ENCODE data around the gene HOXB5. TPM values are rescaled to one million over a fixed set of nuclear protein-coding genes. Genes with fewer than 3 reads are reported as not detected.

HOXB5 gene
- total RNA-seq, 1 experiment from 2014 or later, result not detected

DNA sequence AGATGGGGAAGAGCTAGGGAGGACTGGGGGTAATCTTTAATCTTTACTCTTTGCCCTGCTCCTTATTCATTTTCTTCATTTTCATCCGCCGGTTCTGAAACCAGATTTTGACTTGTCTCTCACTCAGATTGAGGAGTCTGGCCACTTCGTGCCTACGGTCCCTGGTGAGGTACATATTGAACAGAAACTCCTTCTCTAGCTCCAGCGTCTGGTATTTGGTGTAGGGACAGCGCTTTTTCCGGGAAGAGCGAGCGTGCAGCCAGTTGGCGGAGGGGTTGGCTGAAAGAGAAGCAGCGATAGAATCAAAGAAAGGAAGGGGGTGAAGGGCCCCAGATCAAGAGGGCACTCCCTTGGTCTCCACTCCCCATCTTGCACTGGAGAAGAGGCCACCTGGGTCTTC, 29.3 kb upstream of the HOXB5 start:
- no peaks in the 10 kb centered on the region for H3K9me3 ChIP-seq
- peaks cover 4% of the 10 kb centered on the region for H3K27me3 ChIP-seq
- no peak overlapping the region for H3K4me3 ChIP-seq
- DNase-seq, result no peak
- peaks cover 21% of the 10 kb centered on the region for H3K36me3 ChIP-seq

- Histone ChIP-seq H3K4me3 (no peak overlapping the region), H3K36me3 (peaks cover 21% of the 10 kb centered on the region), H3K27me3 (peaks cover 5% of the 10 kb centered on the region), H3K9me3 (no peaks in the 10 kb centered on the region)
- DNase-seq, result no peak
Measured at GRCh38 chr17:48621410-48622392, 28.1 kb upstream of the HOXB5 start.

GRCh38 chr17:48620461-48621139, 27.0 kb upstream of the HOXB5 start:
- Histone ChIP-seq H3K36me3 (peaks cover 21% of the 10 kb centered on the region), H3K27me3 (peaks cover 5% of the 10 kb centered on the region), H3K4me3 (no peak overlapping the region), H3K9me3 (no peaks in the 10 kb centered on the region)
- DNase-seq, result no peak

DNA sequence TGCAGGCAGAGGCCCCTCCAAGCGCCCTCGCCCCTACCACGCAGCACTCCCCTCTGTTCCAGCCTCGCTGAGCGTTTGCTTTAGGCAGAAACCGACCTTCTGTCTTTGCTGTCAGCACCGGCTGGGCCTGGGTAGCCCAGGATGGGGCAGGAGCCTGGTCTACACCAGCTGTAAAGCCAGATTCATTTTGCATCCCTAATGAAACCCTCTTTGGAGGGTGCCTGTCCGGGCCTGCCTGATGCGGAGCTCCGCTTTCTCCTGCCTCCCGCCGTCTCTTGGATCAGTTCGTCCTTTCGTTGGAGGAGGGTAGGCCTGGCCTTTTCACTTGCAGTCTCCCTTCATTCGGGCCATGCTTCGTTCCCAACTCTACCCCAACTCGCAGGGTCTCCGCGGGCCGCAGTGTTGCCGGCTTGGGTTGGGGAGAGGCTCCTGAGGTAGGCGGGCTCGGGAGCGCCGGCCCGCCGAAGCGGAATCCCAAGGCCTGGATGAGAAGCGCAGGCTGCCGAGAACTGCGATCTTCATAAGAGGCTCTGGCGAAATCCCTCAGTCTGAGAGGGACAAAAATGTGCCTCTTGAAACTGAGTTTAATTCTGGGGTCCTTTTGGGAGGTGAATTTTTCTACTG, 26.4 kb upstream of the HOXB5 start:
- Histone ChIP-seq H3K9me3 (no peaks in the 10 kb centered on the region), H3K27me3 (peaks cover 5% of the 10 kb centered on the region), H3K4me3 (no peak overlapping the region), H3K36me3 (peaks cover 21% of the 10 kb centered on the region)
- no peak for DNase-seq

- DNase-seq, result peak; percentile 82
- Histone ChIP-seq H3K27me3 (peaks cover 5% of the 10 kb centered on the region), H3K36me3 (peaks cover 20% of the 10 kb centered on the region), H3K9me3 (no peaks in the 10 kb centered on the region), H3K4me3 (peak overlapping the region; percentile 41)
Measured at GRCh38 chr17:48618256-48618896, 24.8 kb upstream of the HOXB5 start.

- peaks cover 12% of the 10 kb centered on the region for H3K36me3 ChIP-seq
- H3K9me3 ChIP-seq, result no peaks in the 10 kb centered on the region
- H3K27me3 ChIP-seq, result peaks cover 5% of the 10 kb centered on the region
- peak overlapping the region; percentile 41 for H3K4me3 ChIP-seq
- peak; percentile 27 for DNase-seq
Measured at GRCh38 chr17:48617471-48618255, 24.1 kb upstream of the HOXB5 start.

DNA sequence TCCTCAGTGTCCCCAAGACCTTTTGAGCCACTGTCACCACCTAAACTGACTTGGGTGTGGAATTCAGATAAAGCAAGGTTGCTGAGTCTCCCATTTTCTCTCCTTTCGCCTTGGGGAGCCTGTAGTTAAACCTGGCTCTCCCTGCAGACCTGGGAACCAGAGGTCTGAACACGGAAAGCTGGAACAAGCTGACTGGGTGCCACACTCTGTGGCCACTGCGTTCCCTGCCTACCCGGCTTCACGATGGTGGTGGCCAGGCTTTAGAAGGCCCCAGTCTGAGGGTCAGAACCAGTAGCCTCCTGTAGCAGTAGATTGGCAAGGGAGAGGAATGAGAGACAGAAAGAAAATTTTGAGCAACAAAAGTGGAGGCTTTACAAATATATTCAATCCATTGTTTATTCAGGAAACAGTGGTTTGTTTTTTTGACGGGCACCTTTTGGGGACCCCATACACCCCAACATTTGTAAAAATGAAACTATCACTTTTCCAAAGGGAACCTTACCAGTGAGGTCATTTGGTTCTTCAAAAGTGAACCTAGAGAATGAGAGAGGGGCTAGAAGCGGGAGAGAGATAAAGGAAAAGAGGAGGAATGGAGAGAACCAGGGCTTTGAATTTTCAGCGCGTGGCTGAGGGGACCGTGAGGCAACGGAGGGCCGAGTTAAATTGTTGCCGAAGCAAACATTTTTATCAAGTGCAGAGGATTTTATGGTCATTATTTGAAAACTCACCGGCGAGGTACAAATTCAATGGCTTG, 23.3 kb upstream of the HOXB5 start:
- no peaks in the 10 kb centered on the region for H3K9me3 ChIP-seq
- peak overlapping the region; percentile 41 for H3K4me3 ChIP-seq
- H3K27me3 ChIP-seq, result peaks cover 5% of the 10 kb centered on the region
- H3K36me3 ChIP-seq, result peaks cover 5% of the 10 kb centered on the region
- DNase-seq, result no peak

- H3K9me3 ChIP-seq, result no peaks in the 10 kb centered on the region
- H3K4me3 ChIP-seq, result no peak overlapping the region; the same call in 1 of the 2 replicates
- no peak for DNase-seq
- peaks cover 5% of the 10 kb centered on the region for H3K27me3 ChIP-seq
- no peaks in the 10 kb centered on the region for H3K36me3 ChIP-seq
Measured at GRCh38 chr17:48615963-48616716, 22.6 kb upstream of the HOXB5 start.

GRCh38 chr17:48615047-48615962, 21.7 kb upstream of the HOXB5 start, which contains the start of gene HOXB8:
HOXB8 (minus strand) TSS chr17:48615292; CDS start chr17:48614704, 588 bp downstream.
- peak; percentile 71 for DNase-seq
- Histone ChIP-seq H3K9me3 (no peaks in the 10 kb centered on the region), H3K4me3 (peak within 1 kb of the TSS; percentile 62), H3K27me3 (peaks cover 5% of the 10 kb centered on the region), H3K36me3 (no peaks in the 10 kb centered on the region)

GRCh38 chr17:48613862-48614694, 20.5 kb upstream of the HOXB5 start:
- Histone ChIP-seq H3K9me3 (no peaks in the 10 kb centered on the region), H3K4me3 (peak overlapping the region; percentile 62), H3K36me3 (no peaks in the 10 kb centered on the region), H3K27me3 (peaks cover 5% of the 10 kb centered on the region)
- DNase-seq, result peak; percentile 57

GRCh38 chr17:48612854-48613691, 19.5 kb upstream of the HOXB5 start:
- H3K9me3 ChIP-seq, result no peaks in the 10 kb centered on the region
- no peaks in the 10 kb centered on the region for H3K36me3 ChIP-seq
- peak; percentile 64 for DNase-seq
- peak overlapping the region; percentile 62 for H3K4me3 ChIP-seq
- peaks cover 4% of the 10 kb centered on the region for H3K27me3 ChIP-seq

DNA sequence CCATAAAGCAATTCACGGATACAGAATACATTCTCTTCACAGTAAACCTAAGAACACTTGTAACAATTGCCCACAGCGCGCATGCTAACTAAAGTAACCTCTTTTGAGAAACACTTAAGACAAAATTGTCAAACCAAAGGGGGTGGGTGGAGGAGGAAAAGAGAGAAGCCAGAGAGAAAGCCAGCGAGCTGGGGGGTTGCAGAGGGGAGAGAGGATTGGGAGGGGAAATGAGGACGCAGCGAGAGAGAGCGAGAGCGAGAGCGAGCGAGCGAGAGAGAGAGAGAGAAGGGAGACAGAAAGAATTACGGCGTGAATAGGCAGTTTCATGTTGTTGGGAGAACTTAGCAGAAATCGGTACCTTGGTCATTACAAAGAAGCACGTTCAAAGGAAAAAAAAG, 18.9 kb upstream of the HOXB5 start:
- Histone ChIP-seq H3K36me3 (no peaks in the 10 kb centered on the region), H3K4me3 (peak overlapping the region; percentile 62), H3K27me3 (no peaks in the 10 kb centered on the region), H3K9me3 (no peaks in the 10 kb centered on the region)
- peak; percentile 70 for DNase-seq

All from MG63 (cell line).